ENCODE data around the gene C6orf89.

GRCh38 chr6:36853325-36853724, 32.4 kb upstream of the C6orf89 start:
- TF ChIP-seq CTCF (IDR thresholded peaks at IDR 0.05): no peak
- TF ChIP-seq POLR2A (IDR thresholded peaks at IDR 0.05): no peak
- TF ChIP-seq EP300 (IDR thresholded peaks at IDR 0.05): peak; percentile 48
